Fibroblast of lung (primary cell): ENCODE data around the gene CEP128.

Experiments
- CTCF ChIP-seq, 2 donors: IDR thresholded peaks in 1 of 2; conservative IDR thresholded peaks in 1 of 2; 1 replicate in 1 of 2; 2 replicates in 1 of 2; pipeline ENCODE4 v1.5.1; 2011 to 2012; ENCODE audit warnings: low read length in 2 of 2, control low read depth in 1 of 2, inconsistent platforms in 1 of 2, low read depth in 1 of 2, mild to moderate bottlenecking in 1 of 2
- EZH2 ChIP-seq: IDR thresholded peaks from 2 replicates; pipeline ENCODE4 v1.5.1; 2012; ENCODE audit warnings: low read length, control low read depth, mild to moderate bottlenecking; ENCODE audit errors: missing control alignments

GRCh38 chr14:80941241-80942185, at the start of gene CEP128:
- TF ChIP-seq CTCF (conservative IDR thresholded peaks at IDR 0.05 in 1 of 2, IDR thresholded peaks at IDR 0.05 in 1 of 2; ENCODE audit: low read depth in 1 of 2, low read length in 2 of 2) (no peak), EZH2 (no peak)
